ENCODE measurements around the gene FMN2. TPM values are rescaled to one million over a fixed set of nuclear protein-coding genes. Genes with fewer than 3 reads are reported as not detected.

Gene FMN2
- total RNA-seq, 1 experiment from 2014 or later: not detected

DNA sequence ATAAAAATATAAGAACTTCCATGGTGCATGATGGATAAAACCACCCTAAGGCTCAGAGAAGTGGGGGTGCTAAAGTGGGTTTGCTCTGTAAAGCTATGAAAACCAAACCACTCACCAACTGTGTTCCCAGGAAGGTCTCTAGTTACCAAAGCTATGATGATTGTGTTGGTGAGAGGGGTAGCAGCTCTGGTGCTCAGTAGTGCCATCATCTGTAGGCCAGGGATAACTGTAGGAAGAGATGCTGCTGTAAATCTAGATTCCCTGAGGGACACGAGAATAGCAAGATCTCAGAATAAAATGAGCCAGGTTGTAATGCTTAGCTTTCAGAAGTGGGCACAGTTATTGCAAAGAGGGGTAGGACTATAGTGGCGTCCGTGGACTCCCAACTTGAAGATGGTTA, 395.8 kb downstream of the FMN2 start:
- TF ChIP-seq, protein P1, sequence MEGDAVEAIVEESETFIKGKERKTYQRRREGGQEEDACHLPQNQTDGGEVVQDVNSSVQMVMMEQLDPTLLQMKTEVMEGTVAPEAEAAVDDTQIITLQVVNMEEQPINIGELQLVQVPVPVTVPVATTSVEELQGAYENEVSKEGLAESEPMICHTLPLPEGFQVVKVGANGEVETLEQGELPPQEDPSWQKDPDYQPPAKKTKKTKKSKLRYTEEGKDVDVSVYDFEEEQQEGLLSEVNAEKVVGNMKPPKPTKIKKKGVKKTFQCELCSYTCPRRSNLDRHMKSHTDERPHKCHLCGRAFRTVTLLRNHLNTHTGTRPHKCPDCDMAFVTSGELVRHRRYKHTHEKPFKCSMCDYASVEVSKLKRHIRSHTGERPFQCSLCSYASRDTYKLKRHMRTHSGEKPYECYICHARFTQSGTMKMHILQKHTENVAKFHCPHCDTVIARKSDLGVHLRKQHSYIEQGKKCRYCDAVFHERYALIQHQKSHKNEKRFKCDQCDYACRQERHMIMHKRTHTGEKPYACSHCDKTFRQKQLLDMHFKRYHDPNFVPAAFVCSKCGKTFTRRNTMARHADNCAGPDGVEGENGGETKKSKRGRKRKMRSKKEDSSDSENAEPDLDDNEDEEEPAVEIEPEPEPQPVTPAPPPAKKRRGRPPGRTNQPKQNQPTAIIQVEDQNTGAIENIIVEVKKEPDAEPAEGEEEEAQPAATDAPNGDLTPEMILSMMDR (conservative IDR thresholded peaks at IDR 0.05): no peak
- no peak for TF ChIP-seq EZH2 (IDR thresholded peaks at IDR 0.05; ENCODE audit: low read depth)
- H3K27me3 ChIP-seq (ENCODE audit: insufficient read depth, low read depth): peaks cover 5% of the 10 kb centered on the region; the same call in 1 of the 2 replicates
- no peaks in the 10 kb centered on the region for H3K36me3 ChIP-seq (ENCODE audit: low read depth)
- H3K9me2 ChIP-seq (ENCODE audit: insufficient read depth): no peaks in the 10 kb centered on the region
- H3F3A ChIP-seq (ENCODE audit: insufficient read depth, low read depth): no peaks in the 10 kb centered on the region
- no peaks in the 10 kb centered on the region for H3K4me1 ChIP-seq (replicated peaks; ENCODE audit: insufficient read depth)
- no peak for DNase-seq
- H3K4me2 ChIP-seq: no peak overlapping the region
- H3K9me3 ChIP-seq (ENCODE audit: insufficient read depth, low read depth): no peaks in the 10 kb centered on the region
- H2AFZ ChIP-seq: no peak overlapping the region
- BruUV-seq (replicated peaks): no TSS peak
- H4K20me1 ChIP-seq (ENCODE audit: insufficient read depth): no peaks in the 10 kb centered on the region
- H3K4me3 ChIP-seq: no peak overlapping the region
- no peak overlapping the region for H3K27ac ChIP-seq
- ChIA-PET CTCF (no interaction called here), POLR2A (ENCODE audit: unreplicated experiment) (no interaction called here)
- intact Hi-C loops (cut with micrococcal nuclease; ENCODE audit: unreplicated experiment): no loop called here
- H3K79me2 ChIP-seq (ENCODE audit: low read depth): no peaks in the 10 kb centered on the region

DNA sequence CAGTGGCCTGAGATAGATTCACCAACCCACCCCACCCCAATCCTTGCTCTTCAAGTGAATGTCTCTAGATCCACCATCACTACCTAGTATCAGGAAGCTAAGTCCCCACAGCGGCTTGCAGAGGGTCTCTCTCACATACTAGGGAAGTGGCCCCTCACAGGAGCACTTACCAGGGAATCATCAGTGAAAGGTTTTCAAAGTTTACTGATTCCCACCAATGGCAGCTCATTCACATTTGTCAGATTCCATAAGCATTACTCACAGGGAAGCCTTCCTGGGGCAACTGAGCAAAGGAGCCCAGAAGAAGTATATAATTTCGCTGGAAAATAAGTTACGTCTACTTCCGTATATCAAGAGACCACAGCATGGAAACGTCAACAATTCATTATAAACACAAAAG, 399.5 kb downstream of the FMN2 start:
- Histone ChIP-seq H3K4me2 (no peak overlapping the region), H3K9me3 (ENCODE audit: insufficient read depth, low read depth) (no peaks in the 10 kb centered on the region), H3K4me1 (replicated peaks; ENCODE audit: insufficient read depth) (no peaks in the 10 kb centered on the region), H3K27ac (no peak overlapping the region), H3F3A (ENCODE audit: insufficient read depth, low read depth) (no peaks in the 10 kb centered on the region), H3K4me3 (no peak overlapping the region), H4K20me1 (ENCODE audit: insufficient read depth) (no peaks in the 10 kb centered on the region), H3K9me2 (ENCODE audit: insufficient read depth) (no peaks in the 10 kb centered on the region), H3K36me3 (ENCODE audit: low read depth) (no peaks in the 10 kb centered on the region), H3K27me3 (ENCODE audit: insufficient read depth, low read depth) (no peaks in the 10 kb centered on the region), H3K79me2 (ENCODE audit: low read depth) (no peaks in the 10 kb centered on the region), H2AFZ (no peak overlapping the region)
- intact Hi-C loops (cut with micrococcal nuclease; ENCODE audit: unreplicated experiment): no loop called here
- DNase-seq: no peak
- TF ChIP-seq, protein P1 (conservative IDR thresholded peaks at IDR 0.05): no peak
- TF ChIP-seq EZH2 (IDR thresholded peaks at IDR 0.05; ENCODE audit: low read depth): no peak
- CTCF ChIA-PET: no interaction called here
- BruUV-seq (replicated peaks): no TSS peak
- POLR2A ChIA-PET (ENCODE audit: unreplicated experiment): no interaction called here

DNA sequence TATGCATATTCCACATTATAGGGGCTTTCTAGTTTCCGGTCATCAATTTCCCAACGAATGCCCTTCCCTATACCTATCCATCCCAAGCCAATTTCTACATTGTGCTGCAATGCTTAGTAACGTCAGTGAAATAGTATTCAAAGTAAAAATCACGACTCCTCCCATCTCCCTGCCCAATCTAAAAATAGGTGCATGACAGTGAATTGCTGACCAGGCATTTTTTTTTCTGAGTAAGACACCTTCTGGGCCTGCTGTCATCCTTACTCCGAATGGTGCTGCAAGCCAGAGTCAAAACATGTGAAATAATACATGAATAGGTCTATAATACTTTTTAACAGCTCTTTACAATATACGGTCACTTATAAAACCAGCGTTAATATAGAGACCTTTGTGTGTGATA, 400.1 kb downstream of the FMN2 start:
- H3K4me1 ChIP-seq (replicated peaks; ENCODE audit: insufficient read depth): no peaks in the 10 kb centered on the region
- H3K36me3 ChIP-seq (ENCODE audit: low read depth): no peaks in the 10 kb centered on the region
- no peaks in the 10 kb centered on the region for H3K9me3 ChIP-seq (ENCODE audit: insufficient read depth, low read depth)
- no peak overlapping the region for H3K27ac ChIP-seq
- H3K9me2 ChIP-seq (ENCODE audit: insufficient read depth): no peaks in the 10 kb centered on the region
- H3F3A ChIP-seq (ENCODE audit: insufficient read depth, low read depth): no peaks in the 10 kb centered on the region
- no peak for DNase-seq
- no peaks in the 10 kb centered on the region for H4K20me1 ChIP-seq (ENCODE audit: insufficient read depth)
- intact Hi-C loops (cut with micrococcal nuclease; ENCODE audit: unreplicated experiment): no loop called here
- no TSS peak for BruUV-seq (replicated peaks)
- no peak overlapping the region for H3K4me3 ChIP-seq
- H3K79me2 ChIP-seq (ENCODE audit: low read depth): no peaks in the 10 kb centered on the region
- H3K27me3 ChIP-seq (ENCODE audit: insufficient read depth, low read depth): no peaks in the 10 kb centered on the region
- POLR2A ChIA-PET (ENCODE audit: unreplicated experiment): no interaction called here
- TF ChIP-seq EZH2 (IDR thresholded peaks at IDR 0.05; ENCODE audit: low read depth): no peak
- TF ChIP-seq, protein P1 (conservative IDR thresholded peaks at IDR 0.05): no peak
- H2AFZ ChIP-seq: no peak overlapping the region
- CTCF ChIA-PET: no interaction called here
- H3K4me2 ChIP-seq: no peak overlapping the region
